Measurements from ENCODE around the gene KLHL20. TPM values are rescaled to one million over a fixed set of nuclear protein-coding genes. Genes with fewer than 3 reads are reported as not detected.
"Not testable (repeated sequence)": the region's sequence is repeated elsewhere in the genome, so short reads cannot be mapped to it uniquely, and the experiment has no call there.

The KLHL20 gene
- total and polyA plus RNA-seq, 8 donors: 3.3 to 11.9 (median 6.9) TPM

- no peak for TF ChIP-seq CTCF (IDR thresholded peaks at IDR 0.05)
- Histone ChIP-seq H3K4me3 (no peak overlapping the region), H3K4me1 (no peaks in the 10 kb centered on the region), H3K9me3 (no peaks in the 10 kb centered on the region), H3K27me3 (no peaks in the 10 kb centered on the region), H3K36me3 (peaks cover 0 to 41% (median 21%) of the 10 kb centered on the region in 3 donors), H3K27ac (no peak overlapping the region)
- FAIRE-seq (no peak), ATAC-seq (no peak), DNase-seq (no peak)
- WGBS, 2 donors: 98% methylated on average over 7 of the region's 7 CpGs
- intact Hi-C loops (cut with DNase I): no loop called here
These were observed 43.3 kb downstream of the KLHL20 start for GRCh38 chr1:173758110-173758509.

GRCh38 chr1:173758980-173759379 lies 44.2 kb downstream of the KLHL20 start:
- ATAC-seq (no peak), FAIRE-seq (no peak), DNase-seq (no peak)
- Histone ChIP-seq H3K27ac (no peak overlapping the region), H3K27me3 (no peaks in the 10 kb centered on the region), H3K4me1 (no peaks in the 10 kb centered on the region), H3K36me3 (peaks cover 0 to 41% (median 21%) of the 10 kb centered on the region in 3 donors), H3K4me3 (no peak overlapping the region), H3K9me3 (no peaks in the 10 kb centered on the region)
- WGBS, 2 donors: 96 to 97% methylated on average over 5 of the region's 5 CpGs
- intact Hi-C loops (cut with DNase I): no loop called here
- no peak for TF ChIP-seq CTCF (IDR thresholded peaks at IDR 0.05)

DNA sequence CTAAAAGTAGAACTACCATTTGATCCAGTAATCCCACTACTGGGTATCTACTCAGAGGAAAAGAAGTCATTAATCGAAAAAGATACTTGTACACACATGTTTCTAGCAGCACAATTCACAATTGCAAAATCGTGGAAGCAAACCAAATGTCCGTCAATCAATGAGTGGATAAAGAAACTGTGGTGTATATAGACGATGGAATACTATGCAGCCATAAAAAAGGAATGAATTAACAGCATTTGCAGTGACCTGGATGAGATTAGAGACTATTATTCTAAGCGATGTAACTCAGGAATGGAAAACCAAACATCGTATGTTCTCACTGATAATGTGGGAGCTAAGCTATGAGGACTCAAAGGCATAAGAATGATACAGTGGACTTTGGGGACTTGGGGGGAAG lies 49.5 kb downstream of the KLHL20 start:
- not testable (repeated sequence) for H3K36me3 ChIP-seq
- WGBS, 2 donors: 94 to 98% methylated on average over 6 of the region's 6 CpGs

GRCh38 chr1:173768206-173768605 lies 53.4 kb downstream of the KLHL20 start:
- no peak for FAIRE-seq
- no peaks in the 10 kb centered on the region for H3K4me1 ChIP-seq
- no peak for ATAC-seq
- intact Hi-C loops (cut with DNase I): no loop called here
- no peaks in the 10 kb centered on the region for H3K9me3 ChIP-seq
- 69 to 71% methylated on average over 2 of the region's 2 CpGs for WGBS, 2 donors
- no peak for DNase-seq
- H3K4me3 ChIP-seq: no peak overlapping the region
- H3K27me3 ChIP-seq: no peaks in the 10 kb centered on the region
- no peak overlapping the region for H3K27ac ChIP-seq
- peaks cover 0 to 4% (median 0%) of the 10 kb centered on the region in 3 donors for H3K36me3 ChIP-seq
- no peak for TF ChIP-seq CTCF (IDR thresholded peaks at IDR 0.05)

More for the DNA sequence above, 49.5 kb downstream of the KLHL20 start:
- FAIRE-seq; DNase-seq; H3K27ac ChIP-seq; H3K4me1 ChIP-seq; H3K9me3 ChIP-seq; H3K4me3 ChIP-seq; H3K27me3 ChIP-seq; intact Hi-C loops (cut with DNase I); ATAC-seq: not testable (repeated sequence)

DNA sequence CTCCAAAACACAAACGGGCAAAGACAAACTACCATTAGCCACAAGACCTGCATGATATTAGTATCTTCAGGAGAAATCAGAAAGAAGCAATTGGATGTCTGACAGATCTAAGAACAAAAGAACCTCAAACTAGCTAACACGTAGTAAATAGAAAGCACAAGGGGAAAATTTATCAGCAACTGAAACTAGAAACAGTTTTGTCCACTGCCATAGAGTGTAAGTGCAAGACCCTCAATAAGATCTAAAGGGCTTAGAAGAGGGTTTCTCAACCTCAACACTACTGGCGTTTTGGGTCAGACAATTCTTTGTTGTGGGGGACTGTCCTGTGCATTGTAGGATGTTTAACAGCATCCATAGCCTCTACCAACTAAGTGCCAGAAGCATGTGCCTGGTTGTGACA lies 54.0 kb downstream of the KLHL20 start:
- intact Hi-C loops (cut with DNase I): no loop called here
- no peaks in the 10 kb centered on the region for H3K9me3 ChIP-seq
- H3K36me3 ChIP-seq: peaks cover 0 to 7% (median 0%) of the 10 kb centered on the region in 3 donors
- 92 to 93% methylated on average over 3 of the region's 3 CpGs for WGBS, 2 donors
- no peak for TF ChIP-seq CTCF (IDR thresholded peaks at IDR 0.05)
- DNase-seq (no peak), ATAC-seq (no peak), FAIRE-seq (no peak)
- no peak overlapping the region for H3K4me3 ChIP-seq
- H3K4me1 ChIP-seq: no peaks in the 10 kb centered on the region
- H3K27me3 ChIP-seq: no peaks in the 10 kb centered on the region
- no peak overlapping the region for H3K27ac ChIP-seq

GRCh38 chr1:173770330-173770729 lies 55.5 kb downstream of the KLHL20 start:
- H3K36me3 ChIP-seq: peaks cover 0 to 22% (median 0%) of the 10 kb centered on the region in 3 donors
- 95 to 97% methylated on average over 9 of the region's 9 CpGs for WGBS, 2 donors

More at GRCh38 chr1:173770330-173770729, 55.5 kb downstream of the KLHL20 start:
- H3K27me3 ChIP-seq; H3K9me3 ChIP-seq; H3K27ac ChIP-seq; DNase-seq; H3K4me3 ChIP-seq; H3K4me1 ChIP-seq; intact Hi-C loops (cut with DNase I); FAIRE-seq; ATAC-seq: not testable (repeated sequence)

Measured in pancreas (tissue), 10 donors.